HEK293T (cell line): ENCODE data around the gene ZBTB20.

Source experiments
- CTCF ChIA-PET: fragments of 350-600 bp; formaldehyde crosslinking; extraction: SDS; loops from one replicate; lab custom pipeline; 2021; ENCODE audit warnings: antibody characterized with exemption, inconsistent platforms; lab: Yijun Ruan, JAX
- POLR2A ChIA-PET: fragments of 350-600 bp; formaldehyde crosslinking; extraction: SDS; loops from one replicate; lab custom pipeline; 2020; ENCODE audit warnings: antibody characterized with exemption, inconsistent platforms; lab: Yijun Ruan, JAX
- DNase-seq: peaks from one replicate; pipeline ENCODE4 v3.0.0; 2012; ENCODE audit warnings: mixed read lengths; ENCODE audit errors: extremely low spot score
- ARNT ChIP-seq: fragments of 450-650 bp; IDR thresholded peaks from 2 replicates; pipeline ENCODE4 v1.6.1; 2017; ENCODE audit warnings: mild to moderate bottlenecking
- BHLHE40 ChIP-seq: fragments of 450-650 bp; IDR thresholded peaks from 2 replicates; pipeline ENCODE4 v1.6.1; 2016; ENCODE audit warnings: mild to moderate bottlenecking, moderate library complexity, borderline replicate concordance
- CTBP1 ChIP-seq: fragments of 450-650 bp; IDR thresholded peaks from 2 replicates; pipeline ENCODE4 v1.6.1; 2016; ENCODE audit warnings: borderline replicate concordance
- ELF4 ChIP-seq: fragments of 450-650 bp; IDR thresholded peaks from 2 replicates; pipeline ENCODE4 v1.6.1; 2017; ENCODE audit warnings: antibody characterized with exemption
- FOXA1 ChIP-seq: fragments of 450-650 bp; IDR thresholded peaks from 2 replicates; pipeline ENCODE4 v1.6.1; 2016; ENCODE audit warnings: mild to moderate bottlenecking
- FOXK2 ChIP-seq: fragments of 450-650 bp; IDR thresholded peaks from 2 replicates; pipeline ENCODE4 v1.6.1; 2016; ENCODE audit warnings: mild to moderate bottlenecking
- FOXM1 ChIP-seq: fragments of 450-650 bp; IDR thresholded peaks from 2 replicates; pipeline ENCODE4 v1.6.1; 2017; ENCODE audit warnings: mild to moderate bottlenecking, borderline replicate concordance
- HDGF ChIP-seq: fragments of 450-650 bp; IDR thresholded peaks from 2 replicates; pipeline ENCODE4 v1.6.1; 2017; ENCODE audit warnings: antibody characterized with exemption, borderline replicate concordance
- L3MBTL2 ChIP-seq: fragments of 450-650 bp; conservative IDR thresholded peaks from 2 replicates; pipeline ENCODE4 v1.6.1; 2016; ENCODE audit warnings: mild to moderate bottlenecking
- LEF1 ChIP-seq: fragments of 450-650 bp; IDR thresholded peaks from 2 replicates; pipeline ENCODE4 v1.6.1; 2017; ENCODE audit warnings: mild to moderate bottlenecking, borderline replicate concordance
- NFRKB ChIP-seq: fragments of 450-650 bp; IDR thresholded peaks from 2 replicates; pipeline ENCODE4 v1.6.1; 2016; ENCODE audit warnings: mild to moderate bottlenecking, moderate library complexity
- SP1 ChIP-seq: fragments of 450-650 bp; IDR thresholded peaks from 2 replicates; pipeline ENCODE4 v1.6.1; 2017
- SUZ12 ChIP-seq: fragments of 450-650 bp; IDR thresholded peaks from 2 replicates; pipeline ENCODE4 v1.6.1; 2016; ENCODE audit warnings: mild to moderate bottlenecking
- TARDBP ChIP-seq: fragments of 450-650 bp; IDR thresholded peaks from 2 replicates; pipeline ENCODE4 v1.6.1; 2016
- ZNF384 ChIP-seq: fragments of 450-650 bp; IDR thresholded peaks from 2 replicates; pipeline ENCODE4 v1.6.1; 2016
- TF ChIP-seq, protein P1 (sequence below): fragments of 450-650 bp; IDR thresholded peaks from 2 replicates; pipeline ENCODE4 v1.6.1; 2016

ZBTB20 gene

DNA sequence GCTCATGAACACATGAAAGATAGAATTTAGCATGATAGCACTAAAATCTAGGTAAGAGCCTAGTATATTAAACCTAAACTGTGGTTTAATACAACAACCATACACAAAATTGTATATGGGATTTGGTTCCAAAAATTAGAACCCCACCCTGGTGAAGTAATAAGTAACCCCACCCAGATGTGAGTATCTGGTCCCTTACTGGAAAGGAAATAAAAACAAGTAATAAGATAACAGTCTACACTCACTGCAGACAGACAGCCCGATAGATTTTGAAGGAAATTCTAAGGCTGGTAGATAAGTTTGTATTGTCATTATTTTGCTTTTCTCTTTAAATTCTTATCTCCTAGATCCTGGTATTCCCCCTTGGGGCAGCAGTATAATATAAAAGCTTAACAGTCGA lies 184.9 kb downstream of the ZBTB20 start:
- TF ChIP-seq BHLHE40 (no peak), ZNF384 (no peak), ELF4 (no peak), NFRKB (no peak), FOXA1 (no peak), L3MBTL2 (no peak), HDGF (no peak), SP1 (no peak), ARNT (no peak), CTBP1 (no peak), FOXM1 (no peak)
- TF ChIP-seq, protein P1, sequence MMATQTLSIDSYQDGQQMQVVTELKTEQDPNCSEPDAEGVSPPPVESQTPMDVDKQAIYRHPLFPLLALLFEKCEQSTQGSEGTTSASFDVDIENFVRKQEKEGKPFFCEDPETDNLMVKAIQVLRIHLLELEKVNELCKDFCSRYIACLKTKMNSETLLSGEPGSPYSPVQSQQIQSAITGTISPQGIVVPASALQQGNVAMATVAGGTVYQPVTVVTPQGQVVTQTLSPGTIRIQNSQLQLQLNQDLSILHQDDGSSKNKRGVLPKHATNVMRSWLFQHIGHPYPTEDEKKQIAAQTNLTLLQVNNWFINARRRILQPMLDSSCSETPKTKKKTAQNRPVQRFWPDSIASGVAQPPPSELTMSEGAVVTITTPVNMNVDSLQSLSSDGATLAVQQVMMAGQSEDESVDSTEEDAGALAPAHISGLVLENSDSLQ, result no peak
- CTCF ChIA-PET, result no interaction called here
- POLR2A ChIA-PET, result interaction anchor here (0.6 kb wide), 1 partner anchor 408 kb away, joined by 5 read pairs; no protein-coding TSS in a partner anchor
- no peak for DNase-seq

- TF ChIP-seq FOXK2 (no peak), NFRKB (no peak), SP1 (no peak), ELF4 (no peak), CTBP1 (no peak), HDGF (no peak), ARNT (no peak), SUZ12 (no peak), TARDBP (no peak)
- TF ChIP-seq, protein P1, result no peak
- CTCF ChIA-PET, result no interaction called here
- POLR2A ChIA-PET, result no interaction called here
- no peak for DNase-seq
These were observed 188.2 kb downstream of the ZBTB20 start for GRCh38 chr3:114958930-114959329.

- CTCF ChIA-PET, result no interaction called here
- no peak for DNase-seq
- TF ChIP-seq ZNF384 (no peak), TARDBP (no peak), ELF4 (no peak), LEF1 (no peak)
- POLR2A ChIA-PET, result no interaction called here
These were observed 193.3 kb downstream of the ZBTB20 start for GRCh38 chr3:114953800-114954199.

GRCh38 chr3:114953215-114953799 lies 193.8 kb downstream of the ZBTB20 start:
- TF ChIP-seq NFRKB (no peak), CTBP1 (no peak), LEF1 (no peak), FOXA1 (no peak), SUZ12 (no peak), FOXM1 (no peak), FOXK2 (no peak), BHLHE40 (no peak), ZNF384 (no peak), ELF4 (no peak), L3MBTL2 (no peak), ARNT (no peak), SP1 (no peak)
- TF ChIP-seq, protein P1, result no peak
- ChIA-PET POLR2A (no interaction called here), CTCF (no interaction called here)
- DNase-seq, result no peak

DNA sequence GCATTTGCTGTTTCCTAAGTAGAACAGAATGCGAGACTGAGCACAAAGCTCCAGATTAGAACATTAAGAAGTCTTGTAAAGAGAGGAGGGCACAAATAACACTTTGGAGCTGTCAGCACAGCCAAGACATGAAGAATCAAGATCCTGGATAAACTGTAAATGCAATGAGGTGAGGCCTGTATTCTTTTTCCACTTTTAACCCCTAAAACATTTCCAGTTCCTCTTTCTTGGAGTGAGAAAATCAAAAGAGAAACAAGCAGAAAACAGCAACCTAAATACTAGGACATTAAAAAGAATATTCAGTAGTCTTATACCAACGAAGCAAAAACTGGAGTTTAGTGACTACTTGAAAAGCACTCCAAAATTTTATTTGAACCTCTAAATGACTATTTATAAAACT lies 204.3 kb downstream of the ZBTB20 start:
- TF ChIP-seq ARNT (no peak), FOXA1 (no peak), ZNF384 (no peak), NFRKB (no peak), TARDBP (no peak), FOXM1 (no peak), ELF4 (no peak), FOXK2 (no peak), CTBP1 (no peak), HDGF (no peak), L3MBTL2 (no peak), SP1 (no peak), LEF1 (no peak), SUZ12 (no peak), BHLHE40 (no peak)
- TF ChIP-seq, protein P1, result no peak
- POLR2A ChIA-PET, result no interaction called here
- CTCF ChIA-PET, result no interaction called here
- DNase-seq, result no peak

GRCh38 chr3:114941626-114942309 lies 205.3 kb downstream of the ZBTB20 start:
- POLR2A ChIA-PET, result no interaction called here
- CTCF ChIA-PET, result no interaction called here
- no peak for DNase-seq
- TF ChIP-seq L3MBTL2 (no peak), SP1 (no peak), SUZ12 (no peak), LEF1 (no peak), HDGF (no peak), CTBP1 (no peak), FOXM1 (no peak), FOXK2 (no peak), ARNT (no peak), BHLHE40 (no peak), ELF4 (no peak), NFRKB (no peak), TARDBP (no peak), FOXA1 (no peak)
- TF ChIP-seq, protein P1, result no peak
